ENCODE results near the gene TRIM58.

The TRIM58 gene, protein sequence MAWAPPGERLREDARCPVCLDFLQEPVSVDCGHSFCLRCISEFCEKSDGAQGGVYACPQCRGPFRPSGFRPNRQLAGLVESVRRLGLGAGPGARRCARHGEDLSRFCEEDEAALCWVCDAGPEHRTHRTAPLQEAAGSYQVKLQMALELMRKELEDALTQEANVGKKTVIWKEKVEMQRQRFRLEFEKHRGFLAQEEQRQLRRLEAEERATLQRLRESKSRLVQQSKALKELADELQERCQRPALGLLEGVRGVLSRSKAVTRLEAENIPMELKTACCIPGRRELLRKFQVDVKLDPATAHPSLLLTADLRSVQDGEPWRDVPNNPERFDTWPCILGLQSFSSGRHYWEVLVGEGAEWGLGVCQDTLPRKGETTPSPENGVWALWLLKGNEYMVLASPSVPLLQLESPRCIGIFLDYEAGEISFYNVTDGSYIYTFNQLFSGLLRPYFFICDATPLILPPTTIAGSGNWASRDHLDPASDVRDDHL

DNA sequence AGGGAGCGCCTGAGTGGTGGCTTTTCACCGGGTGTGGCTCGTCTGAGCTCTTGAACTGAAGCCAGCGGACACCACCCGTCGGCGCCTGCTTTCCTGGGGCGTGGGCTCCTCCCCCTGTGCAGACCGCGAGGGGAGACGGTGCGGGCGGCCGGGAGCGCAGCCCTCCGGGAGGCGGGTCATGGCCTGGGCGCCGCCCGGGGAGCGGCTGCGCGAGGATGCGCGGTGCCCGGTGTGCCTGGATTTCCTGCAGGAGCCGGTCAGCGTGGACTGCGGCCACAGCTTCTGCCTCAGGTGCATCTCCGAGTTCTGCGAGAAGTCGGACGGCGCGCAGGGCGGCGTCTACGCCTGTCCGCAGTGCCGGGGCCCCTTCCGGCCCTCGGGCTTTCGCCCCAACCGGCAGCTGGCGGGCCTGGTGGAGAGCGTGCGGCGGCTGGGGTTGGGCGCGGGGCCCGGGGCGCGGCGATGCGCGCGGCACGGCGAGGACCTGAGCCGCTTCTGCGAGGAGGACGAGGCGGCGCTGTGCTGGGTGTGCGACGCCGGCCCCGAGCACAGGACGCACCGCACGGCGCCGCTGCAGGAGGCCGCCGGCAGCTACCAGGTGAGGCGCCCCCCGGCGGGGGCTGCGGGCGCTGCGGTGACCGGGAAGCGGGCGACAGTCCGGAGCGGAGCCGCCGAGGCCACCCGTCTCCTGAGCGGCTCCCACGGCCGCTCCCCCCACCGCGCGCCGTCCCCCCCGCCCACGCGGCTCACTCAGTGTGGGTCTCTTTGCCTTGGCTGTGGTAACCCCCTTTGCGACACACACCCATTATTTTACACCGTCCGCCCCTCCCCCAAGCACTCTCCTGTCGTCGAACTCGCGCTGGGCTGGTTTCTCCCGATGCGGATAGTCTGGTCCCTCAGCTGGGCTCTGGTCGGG is at the start of gene TRIM58:
Gene TRIM58 (plus strand): TSS at position 119 of the 916 bp plus-strand sequence. CDS start 60 bp downstream, at position 179.
- DNase-seq (ENCODE audit: low read depth), result peak; percentile 5

DNA sequence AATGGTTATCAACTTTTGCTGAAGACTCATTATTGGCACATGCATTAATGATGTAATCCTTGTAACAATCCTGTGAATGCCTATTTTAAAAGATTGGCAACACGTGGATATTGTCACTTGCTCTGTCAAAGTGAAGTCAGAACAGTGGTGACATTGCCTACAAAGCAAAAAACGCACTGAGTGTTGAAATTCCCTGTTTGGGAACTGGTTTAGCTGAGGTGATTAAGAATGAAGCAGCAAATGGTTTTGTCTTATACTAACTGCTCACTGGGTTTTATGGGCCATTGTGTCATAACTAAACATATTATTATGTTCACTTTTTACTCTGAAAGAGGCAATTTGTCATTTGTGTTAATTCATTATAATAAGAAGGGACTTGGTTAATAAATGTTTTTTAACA is 44.4 kb upstream of the TRIM58 start:
- DNase-seq (ENCODE audit: low read depth), result no peak

DNA sequence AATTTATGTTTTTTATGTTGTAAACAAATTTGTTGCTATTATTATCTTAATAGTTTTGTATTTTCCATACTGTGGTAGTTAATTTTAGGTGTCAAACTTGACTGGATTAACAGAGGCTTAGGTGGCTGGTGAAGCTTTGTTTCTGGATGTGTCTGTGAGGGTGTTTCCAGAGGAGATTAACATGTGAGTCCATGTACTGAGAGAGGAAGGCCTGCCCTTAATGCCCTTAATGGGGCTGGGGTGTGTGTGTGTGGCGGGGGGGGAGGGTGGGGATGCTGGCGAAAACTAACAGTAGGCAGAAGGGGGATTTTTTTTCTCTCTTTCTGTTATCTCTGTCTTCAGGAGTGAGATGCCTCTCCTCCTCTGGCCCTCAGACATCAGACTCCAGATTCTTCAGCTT is 34.9 kb upstream of the TRIM58 start:
- DNase-seq (ENCODE audit: low read depth), result no peak

DNA sequence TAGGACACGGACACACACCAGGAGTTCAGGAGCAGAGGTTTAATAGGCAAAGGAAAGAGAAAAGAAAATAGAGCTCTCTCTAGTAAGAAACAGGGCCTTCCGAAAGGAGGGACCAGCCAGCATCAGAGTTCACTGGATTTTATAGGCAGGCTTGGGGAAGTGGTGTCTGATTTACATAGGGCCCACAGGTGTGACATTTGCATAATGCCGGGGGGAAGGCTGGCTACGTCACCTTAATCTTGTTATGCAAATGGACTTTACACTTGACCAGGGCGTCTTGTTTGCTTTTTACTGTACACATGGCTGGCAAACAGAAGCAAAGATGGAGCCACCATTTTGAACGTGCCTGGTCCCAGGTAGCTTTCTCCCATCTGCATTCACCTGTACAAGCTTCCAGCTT is 33.0 kb upstream of the TRIM58 start, which contains the start of gene OR14A16:
Gene OR14A16 (minus strand): TSS at position 97 of the 400 bp plus-strand sequence. CDS start 8,390 bp downstream, outside the sequence.
- DNase-seq (ENCODE audit: low read depth), result no peak

DNA sequence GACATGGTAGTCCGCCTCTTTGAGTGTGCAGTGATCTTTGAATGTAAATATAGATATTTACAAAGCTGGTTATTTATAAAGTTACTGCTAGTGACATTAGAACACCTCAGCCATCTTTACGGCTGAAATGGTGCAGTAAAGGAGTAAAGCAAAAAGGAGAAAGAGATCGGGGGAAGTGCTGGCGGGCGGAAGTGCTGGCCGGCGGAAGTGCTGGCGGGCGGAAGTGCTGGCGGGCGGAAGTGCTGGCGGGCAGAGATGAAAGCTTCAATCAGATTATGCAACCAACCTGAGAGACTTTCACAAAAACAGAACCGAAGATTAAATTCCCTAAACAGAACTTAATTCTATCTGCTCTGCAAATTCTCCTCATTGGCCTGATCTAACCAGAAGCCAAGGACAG is 31.6 kb upstream of the TRIM58 start:
- DNase-seq (ENCODE audit: low read depth), result no peak

DNA sequence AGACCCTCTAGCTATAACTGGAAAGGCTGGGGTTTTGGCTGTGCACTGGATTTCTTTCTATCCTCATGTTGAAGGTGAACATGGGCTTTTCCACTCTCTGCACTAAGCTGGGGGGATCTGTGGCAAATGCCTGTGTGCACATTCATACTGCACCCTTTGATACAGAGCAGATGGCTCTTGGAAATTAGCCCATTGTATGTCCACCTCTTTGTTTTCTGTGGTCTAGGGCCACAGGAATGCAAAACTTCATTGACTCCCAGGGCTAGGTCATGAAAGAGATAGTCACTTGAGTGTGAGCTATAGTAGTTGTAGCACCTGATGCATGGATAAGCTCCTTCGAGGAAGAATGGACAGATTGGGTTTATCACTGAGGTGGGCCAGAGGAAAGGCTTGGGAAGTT is 27.3 kb upstream of the TRIM58 start:
- DNase-seq (ENCODE audit: low read depth), result no peak

DNA sequence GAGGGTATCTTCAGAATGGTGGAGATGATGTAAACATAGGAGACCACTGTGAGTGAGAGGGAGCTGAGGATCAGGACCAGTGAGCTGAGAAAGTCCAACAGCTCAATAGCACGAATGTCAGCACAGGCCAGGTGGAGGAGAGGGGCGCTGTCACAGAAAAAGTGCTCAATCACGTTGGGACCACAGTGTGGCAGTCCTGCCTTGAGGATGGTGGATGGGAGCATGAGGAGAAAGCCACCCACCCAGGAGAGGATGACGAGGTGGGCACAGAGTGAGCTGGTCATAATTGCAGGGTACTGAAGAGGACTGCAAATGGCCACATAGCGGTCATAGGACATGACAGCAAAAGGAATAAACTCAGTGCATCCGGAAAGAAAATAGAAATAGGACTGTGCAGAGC is 23.4 kb upstream of the TRIM58 start:
- DNase-seq (ENCODE audit: low read depth), result no peak

DNA sequence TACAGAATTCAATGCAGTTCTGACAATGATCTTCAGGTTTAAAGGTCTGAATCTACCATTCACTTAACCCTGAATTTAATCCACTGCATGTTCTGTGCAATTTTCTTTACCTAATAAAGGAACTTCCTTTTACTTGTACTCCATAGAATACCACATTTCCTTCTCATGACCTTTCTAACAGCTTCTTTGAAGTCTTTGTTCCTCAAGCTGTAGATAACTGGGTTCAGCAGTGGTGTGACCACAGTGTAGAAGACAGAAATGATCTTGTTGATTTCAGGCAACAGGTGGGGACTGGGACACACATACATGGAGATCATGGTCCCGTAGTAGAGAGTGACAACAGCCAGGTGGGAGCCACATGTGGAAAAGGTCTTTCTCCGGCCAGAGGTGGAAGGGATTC is 16.2 kb upstream of the TRIM58 start:
- no peak for DNase-seq (ENCODE audit: low read depth)

DNA sequence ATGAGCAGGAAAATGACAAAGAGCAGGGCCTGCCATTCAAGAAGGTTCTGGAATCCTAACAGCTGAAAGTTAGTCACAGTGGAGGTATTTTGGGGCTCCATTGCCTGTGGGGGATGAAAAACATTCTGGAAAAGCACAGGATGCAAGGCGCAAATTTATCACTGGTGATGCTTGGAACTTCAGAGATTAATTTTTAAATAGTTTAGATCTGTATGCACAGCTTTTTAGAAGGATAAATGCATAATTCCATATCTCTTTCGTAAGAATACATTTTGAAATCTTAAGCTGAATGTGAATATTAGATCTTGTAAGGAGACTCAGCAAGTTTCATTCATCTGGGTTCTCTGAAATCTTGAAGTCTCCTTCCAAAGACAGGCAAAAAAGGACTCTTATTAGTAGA is 15.2 kb upstream of the TRIM58 start, which contains the start of gene OR11L1:
Gene OR11L1 (minus strand): TSS at position 101 of the 400 bp plus-strand sequence. CDS start 0 bp downstream, at position 101.
- no peak for DNase-seq (ENCODE audit: low read depth)

DNA sequence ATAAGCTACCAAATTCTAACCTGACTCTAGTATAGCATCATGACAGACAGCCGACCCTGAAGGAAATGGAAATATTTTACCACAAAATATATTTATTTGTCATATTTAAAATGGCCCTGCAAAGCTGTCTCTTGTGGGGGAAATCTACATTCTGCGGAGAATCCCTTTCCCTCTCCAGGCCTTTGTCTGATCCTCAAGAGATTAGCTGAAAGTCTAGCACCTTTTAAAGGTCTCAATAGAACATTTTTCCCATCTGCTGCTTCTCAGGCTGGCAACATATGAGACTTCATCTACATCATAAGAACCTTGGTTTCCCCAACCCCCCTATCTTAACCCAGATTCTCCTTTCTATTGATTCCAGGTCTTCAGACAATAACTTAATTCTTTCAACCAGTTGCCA is 13.6 kb upstream of the TRIM58 start:
- no peak for DNase-seq (ENCODE audit: low read depth)

DNA sequence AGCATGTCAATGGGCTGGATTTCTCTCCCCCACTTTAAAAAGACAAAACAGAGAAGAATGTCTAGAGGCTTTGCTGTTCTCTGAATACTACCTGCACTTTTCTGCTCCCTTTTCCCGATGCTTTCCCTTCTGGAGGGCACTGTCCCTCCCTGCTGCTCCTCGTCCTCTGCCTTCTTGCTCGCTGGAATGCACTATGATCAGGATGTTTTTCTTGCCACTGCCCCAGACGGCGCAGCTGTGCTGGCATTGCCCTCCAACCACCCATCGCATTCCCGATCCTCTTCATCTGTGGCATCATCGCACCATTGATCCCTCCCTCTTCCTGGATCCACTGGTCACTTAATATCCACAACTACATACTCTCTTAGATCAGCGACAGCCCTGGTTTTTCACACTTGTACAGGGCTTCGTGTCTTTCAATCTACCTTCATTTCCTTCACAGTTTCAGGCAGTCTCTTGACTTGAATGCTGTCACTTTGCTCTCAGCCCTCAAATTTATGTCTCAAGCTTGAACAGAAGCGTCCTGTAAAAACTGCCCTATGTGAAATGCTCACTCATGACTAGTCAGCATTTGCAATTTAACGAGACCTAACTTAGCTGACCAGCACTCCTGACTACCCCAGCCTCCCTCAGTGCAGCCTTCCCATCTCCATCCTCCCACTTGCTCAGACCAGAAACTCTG is 11.8 kb upstream of the TRIM58 start:
- DNase-seq (ENCODE audit: low read depth), result no peak

DNA sequence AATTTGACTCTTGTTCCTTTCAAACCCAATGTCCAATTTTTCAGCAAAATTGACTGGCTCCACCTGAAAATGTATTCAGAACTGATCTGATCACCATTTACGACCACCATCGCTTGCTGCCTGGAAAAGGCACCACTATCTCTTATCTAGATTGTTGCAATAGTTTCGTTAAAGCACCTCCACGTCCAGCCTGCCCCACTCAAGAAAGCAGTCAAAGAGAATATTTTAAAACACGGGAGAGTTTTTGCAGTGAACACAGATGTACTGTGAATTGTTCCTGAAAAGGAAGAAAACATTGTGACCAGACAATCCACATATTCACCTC is 11.3 kb upstream of the TRIM58 start:
- no peak for DNase-seq (ENCODE audit: low read depth)

DNA sequence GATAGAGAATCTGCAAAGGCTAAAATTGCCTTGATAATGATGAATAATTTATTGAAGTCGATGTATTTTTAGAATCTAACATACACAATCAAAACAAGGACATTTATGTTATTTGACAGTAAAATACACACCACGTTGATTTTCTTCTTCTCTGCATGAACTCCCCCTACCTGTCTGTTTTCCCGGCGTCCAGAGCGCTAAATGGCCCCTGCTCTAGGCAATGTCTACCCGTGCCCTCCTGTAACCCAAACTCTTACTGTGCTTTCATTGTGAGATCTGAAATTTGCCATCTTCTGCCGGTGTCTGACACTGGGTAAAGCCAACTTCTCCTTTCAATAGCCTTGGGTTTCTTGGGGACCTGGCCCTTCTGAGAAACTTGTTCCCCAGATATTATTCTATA is 8.6 kb upstream of the TRIM58 start:
- no peak for DNase-seq (ENCODE audit: low read depth)

DNA sequence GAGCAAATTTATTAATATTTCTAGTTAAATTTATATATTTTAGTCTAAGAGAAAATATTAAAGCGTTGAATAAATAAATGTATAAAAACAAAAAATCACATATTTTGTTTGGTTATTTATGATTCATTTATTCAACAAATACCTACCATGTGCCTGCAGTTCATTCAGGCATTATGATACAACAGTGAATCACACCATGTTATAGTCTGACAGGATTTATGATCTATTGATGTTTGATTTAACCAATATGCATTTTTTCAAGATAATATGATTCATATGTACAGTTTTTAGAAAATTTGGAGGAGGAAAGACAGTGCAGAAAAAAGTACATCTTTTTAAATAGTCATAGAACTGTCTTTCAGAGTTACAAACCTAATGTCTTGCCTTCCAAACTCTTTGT is 7.4 kb upstream of the TRIM58 start:
- DNase-seq (ENCODE audit: low read depth), result no peak

DNA sequence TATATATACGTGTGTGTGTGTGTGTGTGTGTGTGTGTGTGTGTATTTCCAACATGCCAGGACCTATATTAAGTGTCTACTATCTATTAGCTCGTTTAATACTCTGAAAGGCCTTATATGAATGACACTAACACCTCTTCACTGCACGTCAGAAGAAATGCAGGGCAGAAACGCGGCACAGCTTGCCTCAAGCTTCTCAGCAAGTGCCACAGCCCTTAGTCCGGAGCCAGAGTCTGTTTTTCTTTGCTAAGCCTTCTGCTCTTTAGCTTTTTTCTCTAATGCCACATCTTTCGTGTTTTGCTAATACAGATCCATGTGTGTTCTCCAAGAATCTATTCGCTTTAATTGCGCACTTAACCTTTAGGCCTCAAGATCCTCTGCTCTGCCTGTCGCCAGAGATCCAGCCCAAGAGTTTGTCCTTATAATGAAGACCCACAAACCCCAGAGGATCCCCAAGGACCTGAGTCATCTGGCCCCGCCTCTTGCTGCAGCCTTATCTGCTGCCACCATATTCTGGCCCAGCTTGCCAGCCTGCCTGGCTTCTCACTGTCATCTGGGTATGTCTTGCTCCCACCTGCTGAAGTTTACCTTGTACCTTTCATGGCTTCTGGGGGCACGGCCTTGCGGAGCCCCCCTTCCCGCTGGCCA is 2.0 kb upstream of the TRIM58 start:
- no peak for DNase-seq (ENCODE audit: low read depth)

DNA sequence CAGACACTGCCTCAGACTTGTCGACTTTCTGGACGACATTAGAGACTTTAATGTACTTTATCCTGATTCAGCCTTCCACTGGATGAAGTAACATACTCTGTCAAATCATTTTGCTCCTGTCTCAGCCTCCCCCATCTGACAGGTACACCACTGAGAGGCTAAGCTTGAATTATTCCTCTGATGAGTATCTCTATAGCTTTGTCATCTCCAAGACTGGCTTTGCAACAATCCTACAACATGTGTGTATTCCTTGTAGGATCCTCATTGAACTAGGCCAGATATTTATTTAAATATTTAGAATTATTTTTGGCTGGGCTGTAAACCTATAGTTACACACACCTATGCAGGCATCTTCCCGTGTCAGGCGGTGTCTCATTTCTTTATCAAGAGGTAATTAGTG is 1.1 kb upstream of the TRIM58 start:
- DNase-seq (ENCODE audit: low read depth), result no peak

DNA sequence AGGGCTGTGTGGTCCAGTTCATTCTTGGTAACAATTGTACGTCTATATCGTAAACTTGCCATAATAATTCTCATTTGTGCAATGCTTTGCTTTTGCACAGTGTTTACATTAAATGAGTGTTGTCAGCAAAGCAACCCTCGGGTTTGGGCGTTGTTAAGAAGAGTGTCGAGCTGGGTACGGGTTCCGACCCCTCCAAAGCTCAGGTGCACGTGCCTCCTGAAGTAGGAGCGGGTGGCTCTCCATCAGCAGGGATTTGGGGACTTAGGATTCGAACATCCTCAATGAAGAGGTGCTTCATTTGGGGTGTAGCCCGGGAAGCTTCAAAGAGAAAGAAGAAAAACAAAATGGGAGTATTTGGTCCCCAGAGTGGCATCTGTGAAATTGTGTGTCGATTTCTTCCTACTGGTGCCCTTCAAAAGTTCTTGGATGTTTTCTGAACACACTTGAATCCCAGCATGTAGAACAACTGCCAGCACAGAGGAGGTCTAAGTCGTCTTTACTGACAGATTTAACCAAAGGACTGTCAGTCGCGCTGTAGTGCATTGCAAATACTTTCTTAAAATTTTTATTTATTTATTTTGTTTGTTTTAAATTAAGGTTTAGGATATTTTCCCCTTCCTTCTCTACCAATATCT is 1.1 kb downstream of the TRIM58 start:
- DNase-seq (ENCODE audit: low read depth), result no peak

DNA sequence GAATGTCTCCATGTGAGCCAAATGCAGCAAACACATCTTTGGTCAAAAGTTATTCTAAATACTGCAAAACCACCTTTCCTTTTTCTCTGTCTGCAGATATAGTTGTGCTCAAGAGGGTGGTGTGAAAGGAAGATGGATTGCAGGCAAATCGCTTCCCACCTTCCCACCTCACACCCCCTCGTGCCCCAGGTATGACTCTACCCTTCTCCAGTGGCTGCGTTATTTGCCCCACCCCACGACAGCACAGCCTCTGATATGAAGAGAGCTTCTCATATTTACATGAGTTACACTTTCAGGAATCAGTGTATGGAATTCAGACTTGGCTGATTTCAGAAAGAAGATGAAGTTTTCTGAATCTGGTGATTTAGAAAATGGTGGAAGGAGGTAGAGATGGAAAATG is 5.8 kb downstream of the TRIM58 start:
- no peak for DNase-seq (ENCODE audit: low read depth)

DNA sequence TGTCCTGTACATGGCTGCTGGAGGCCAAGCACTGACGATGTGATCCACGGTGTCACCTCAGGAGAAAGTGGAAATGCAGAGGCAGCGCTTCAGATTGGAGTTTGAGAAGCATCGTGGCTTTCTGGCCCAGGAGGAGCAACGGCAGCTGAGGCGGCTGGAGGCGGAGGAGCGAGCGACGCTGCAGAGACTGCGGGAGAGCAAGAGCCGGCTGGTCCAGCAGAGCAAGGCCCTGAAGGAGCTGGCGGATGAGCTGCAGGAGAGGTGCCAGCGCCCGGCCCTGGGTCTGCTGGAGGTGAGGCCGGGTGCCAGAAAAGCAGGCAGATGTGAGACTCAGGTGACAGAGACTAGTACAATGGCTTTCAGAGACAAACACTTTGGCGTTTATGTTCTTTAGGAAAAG is 7.7 kb downstream of the TRIM58 start:
- no peak for DNase-seq (ENCODE audit: low read depth)

DNA sequence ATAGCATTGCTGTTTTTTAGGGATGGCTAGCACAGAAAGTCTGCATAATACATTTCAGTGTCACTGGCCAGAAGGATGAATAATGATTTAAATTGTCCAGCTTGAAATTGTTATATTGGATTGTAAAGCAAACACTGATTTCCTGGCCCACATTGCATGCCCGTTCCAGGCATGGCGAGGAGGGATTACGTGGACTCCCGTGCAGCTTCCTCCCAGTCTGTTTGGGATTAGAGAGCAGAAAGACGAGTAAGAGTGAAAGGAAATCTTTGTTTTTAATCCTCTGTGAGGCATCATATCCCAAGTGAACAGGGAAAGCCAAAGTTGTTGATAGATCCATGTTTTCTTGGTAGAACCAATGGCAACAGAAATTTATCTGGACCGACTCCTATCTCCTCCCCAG is 8.4 kb downstream of the TRIM58 start:
- DNase-seq (ENCODE audit: low read depth), result no peak

DNA sequence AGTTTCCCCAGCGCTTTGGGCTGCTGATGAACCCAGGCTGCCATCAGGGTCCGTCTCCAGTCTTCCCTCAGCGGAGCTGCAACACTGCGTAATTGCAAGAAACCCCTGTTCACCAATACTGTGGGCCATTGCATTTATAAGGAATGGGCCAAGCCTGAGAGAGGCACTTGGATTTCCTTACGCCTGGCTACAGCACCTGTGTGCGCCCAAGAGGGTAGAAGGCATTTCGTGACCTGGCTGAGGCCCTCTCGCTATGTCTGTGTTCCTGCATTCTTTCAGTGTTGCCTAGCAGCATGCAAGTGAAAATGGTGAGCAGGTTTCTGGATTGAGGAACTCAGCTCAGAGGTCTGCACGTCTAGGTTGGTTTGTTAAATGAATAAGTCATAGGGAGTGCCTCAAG is 26.4 kb downstream of the TRIM58 start:
- no peak for DNase-seq (ENCODE audit: low read depth)

Measured in stimulated activated CD8-positive, alpha-beta memory T cell treated with anti-CD3 and anti-CD28 coated beads, Interleukin-4, amount 100 ng/mL, for 24 hours (primary cell).